ENCODE measurements around the gene THOC5.

DNA sequence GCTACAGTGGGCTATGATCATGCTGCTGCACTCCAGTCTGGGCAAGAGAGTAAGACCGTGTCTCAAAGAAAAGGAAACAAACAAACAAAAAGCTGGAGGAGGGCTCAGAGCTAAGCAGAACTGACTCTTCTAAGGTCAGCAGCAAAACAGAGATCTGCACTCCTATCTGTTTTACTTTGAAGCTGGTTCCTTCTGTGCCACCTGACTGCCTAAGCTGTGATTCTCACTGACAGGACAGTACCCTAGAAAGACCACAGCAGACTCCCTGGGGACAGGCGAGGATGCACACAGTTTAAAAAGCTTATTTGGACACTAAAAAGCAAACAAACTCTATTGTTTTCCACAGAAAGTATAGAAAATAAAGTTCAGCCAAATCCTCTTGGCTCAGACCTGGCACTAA is 43.0 kb downstream of the THOC5 start:
- TF ChIP-seq, protein P1, sequence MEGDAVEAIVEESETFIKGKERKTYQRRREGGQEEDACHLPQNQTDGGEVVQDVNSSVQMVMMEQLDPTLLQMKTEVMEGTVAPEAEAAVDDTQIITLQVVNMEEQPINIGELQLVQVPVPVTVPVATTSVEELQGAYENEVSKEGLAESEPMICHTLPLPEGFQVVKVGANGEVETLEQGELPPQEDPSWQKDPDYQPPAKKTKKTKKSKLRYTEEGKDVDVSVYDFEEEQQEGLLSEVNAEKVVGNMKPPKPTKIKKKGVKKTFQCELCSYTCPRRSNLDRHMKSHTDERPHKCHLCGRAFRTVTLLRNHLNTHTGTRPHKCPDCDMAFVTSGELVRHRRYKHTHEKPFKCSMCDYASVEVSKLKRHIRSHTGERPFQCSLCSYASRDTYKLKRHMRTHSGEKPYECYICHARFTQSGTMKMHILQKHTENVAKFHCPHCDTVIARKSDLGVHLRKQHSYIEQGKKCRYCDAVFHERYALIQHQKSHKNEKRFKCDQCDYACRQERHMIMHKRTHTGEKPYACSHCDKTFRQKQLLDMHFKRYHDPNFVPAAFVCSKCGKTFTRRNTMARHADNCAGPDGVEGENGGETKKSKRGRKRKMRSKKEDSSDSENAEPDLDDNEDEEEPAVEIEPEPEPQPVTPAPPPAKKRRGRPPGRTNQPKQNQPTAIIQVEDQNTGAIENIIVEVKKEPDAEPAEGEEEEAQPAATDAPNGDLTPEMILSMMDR (conservative IDR thresholded peaks at IDR 0.05; ENCODE audit: low read length), result no peak
- no peak for TF ChIP-seq EZH2phosphoT487 (IDR thresholded peaks at IDR 0.05; ENCODE audit: borderline replicate concordance)
